Sigmoid colon (tissue), 4 donors: ENCODE data around the gene EYA3.

ENCODE experiments used
- CTCF ChIP-seq, 4 experiments: fragments of 450-650 bp in 3 of 4; fragments of 200-600 bp in 1 of 4; IDR thresholded peaks; one replicate each; pipeline ENCODE4 v1.5.1; 2016 to 2019; ENCODE audit warnings: antibody characterized with exemption in 4 of 4, mild to moderate bottlenecking in 3 of 4, moderate library complexity in 2 of 4
- EP300 ChIP-seq, 4 donors: sonication (generic); formaldehyde crosslinking; IDR thresholded peaks; one replicate each; pipeline ENCODE4 v1.6.1; 2017; ENCODE audit warnings: antibody characterized with exemption in 4 of 4
- POLR2A ChIP-seq, 2 donors: fragments of 450-650 bp; IDR thresholded peaks; one replicate each; pipeline ENCODE4 v1.6.1; 2016; ENCODE audit warnings: antibody characterized with exemption in 2 of 2, mild to moderate bottlenecking in 2 of 2, moderate library complexity in 2 of 2
- POLR2AphosphoS5 ChIP-seq, 4 donors: sonication (generic); formaldehyde crosslinking; IDR thresholded peaks; one replicate each; pipeline ENCODE4 v1.6.1; 2017; ENCODE audit warnings: antibody characterized with exemption in 4 of 4

DNA sequence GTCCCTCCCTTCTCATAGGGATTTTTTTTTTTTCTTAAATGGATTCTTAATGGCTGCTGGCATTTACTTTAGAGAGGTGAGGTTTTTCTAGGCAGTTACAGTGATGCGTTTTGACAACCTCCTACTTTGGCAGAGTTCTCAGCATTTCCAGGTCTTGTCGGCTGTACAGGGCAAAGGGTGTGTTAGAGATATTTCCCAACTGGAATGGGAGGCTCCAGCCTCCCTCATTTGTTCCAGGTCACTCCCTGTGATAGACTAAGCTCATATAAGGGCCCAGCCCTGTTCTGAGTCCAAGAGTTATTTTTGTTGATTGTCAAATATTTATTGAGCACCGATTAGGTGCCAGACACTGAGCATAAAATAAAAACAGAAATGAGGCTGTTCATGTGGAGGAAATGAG is 136.3 kb downstream of the EYA3 start:
- TF ChIP-seq POLR2A (IDR thresholded peaks at IDR 0.05) (no peak), CTCF (IDR thresholded peaks at IDR 0.05) (no peak), EP300 (IDR thresholded peaks at IDR 0.05) (no peak), POLR2AphosphoS5 (IDR thresholded peaks at IDR 0.05) (no peak)
